Mesendoderm (in vitro differentiated cells): ENCODE data around the gene SLC38A6.
"Not testable (repeated sequence)": the region's sequence is repeated elsewhere in the genome, so short reads cannot be mapped to it uniquely, and the experiment has no call there.

ENCODE experiments used
- DNase-seq: peaks from one replicate; pipeline ENCODE4 v3.0.0; 2013
- H2AK5ac ChIP-seq: 2 replicates; pipeline ENCODE4 v1.6.1; 2013; ENCODE audit warnings: low read length, inconsistent platforms
- H2BK120ac ChIP-seq: 2 replicates; pipeline ENCODE4 v1.6.1; 2013; ENCODE audit warnings: low read depth, mild to moderate bottlenecking, low read length, moderate library complexity, mixed read lengths
- H2BK15ac ChIP-seq: replicated peaks from 2 replicates; pipeline ENCODE4 v1.6.1; 2013; ENCODE audit warnings: low read depth, mild to moderate bottlenecking, moderate library complexity
- H2BK5ac ChIP-seq: 2 replicates; pipeline ENCODE4 v1.6.1; 2013; ENCODE audit warnings: low read length, inconsistent platforms
- H3K18ac ChIP-seq: 2 replicates; pipeline ENCODE4 v1.6.1; 2013; ENCODE audit warnings: mild to moderate bottlenecking, low read length, mixed read lengths
- H3K23ac ChIP-seq: one replicate; pipeline ENCODE4 v1.6.1; 2013; ENCODE audit warnings: low read length
- H3K27ac ChIP-seq: 2 replicates; pipeline ENCODE4 v1.5.1; 2013; ENCODE audit warnings: low read depth, mild to moderate bottlenecking, inconsistent platforms, low read length, moderate library complexity
- H3K27me3 ChIP-seq: 2 replicates; pipeline ENCODE4 v1.6.1; 2013; ENCODE audit warnings: low read length, control low read depth, mild to moderate bottlenecking, inconsistent platforms; ENCODE audit not compliant: insufficient read depth, poor library complexity
- H3K36me3 ChIP-seq: 2 replicates; pipeline ENCODE4 v1.6.1; 2013; ENCODE audit warnings: low read length, inconsistent platforms; ENCODE audit not compliant: control insufficient read depth, insufficient read depth
- H3K4ac ChIP-seq: one replicate; pipeline ENCODE4 v1.6.1; 2013; ENCODE audit warnings: low read depth, mild to moderate bottlenecking, low read length, moderate library complexity
- H3K4me1 ChIP-seq: 2 replicates; pipeline ENCODE4 v1.6.1; 2013; ENCODE audit warnings: low read depth, low read length, inconsistent platforms; ENCODE audit not compliant: control insufficient read depth
- H3K4me2 ChIP-seq: 2 replicates; pipeline ENCODE4 v1.6.1; 2013; ENCODE audit warnings: low read length
- H3K4me3 ChIP-seq: 2 replicates; pipeline ENCODE4 v1.5.1; 2013; ENCODE audit warnings: mild to moderate bottlenecking, low read length
- H3K56ac ChIP-seq: one replicate; pipeline ENCODE4 v1.6.1; 2013; ENCODE audit warnings: low read length
- H3K79me1 ChIP-seq: 2 replicates; pipeline ENCODE4 v1.6.1; 2013; ENCODE audit warnings: low read length, inconsistent platforms
- H3K79me2 ChIP-seq: 2 replicates; pipeline ENCODE4 v1.6.1; 2013; ENCODE audit warnings: mild to moderate bottlenecking, low read length; ENCODE audit not compliant: control insufficient read depth, insufficient read depth
- H3K9ac ChIP-seq: 2 replicates; pipeline ENCODE4 v1.6.1; 2013; ENCODE audit warnings: low read length, inconsistent platforms
- H4K5ac ChIP-seq: one replicate; pipeline ENCODE4 v1.6.1; 2013; ENCODE audit warnings: low read length
- H4K8ac ChIP-seq: one replicate; pipeline ENCODE4 v1.6.1; 2013; ENCODE audit warnings: low read depth, mild to moderate bottlenecking, control low read depth, low read length, moderate library complexity
- WGBS: extraction: QIAGEN DNeasy Blood & Tissue Kit; methylation state at CpG from one replicate; pipeline ENCODE4 v1.1.7; 2013; ENCODE audit warnings: low lambda C conversion rate, missing lambda C conversion rate; ENCODE audit not compliant: insufficient coverage; ENCODE audit errors: extremely low coverage; 5-methylcytosine and 5-hydroxymethylcytosine counted together

Gene SLC38A6

GRCh38 chr14:61090432-61091216 lies 109.6 kb downstream of the SLC38A6 start:
- Histone ChIP-seq H3K4ac (no peak overlapping the region), H2BK15ac (no peak overlapping the region), H2AK5ac (no peak overlapping the region), H3K23ac (no peak overlapping the region), H3K56ac (no peak overlapping the region), H3K79me1 (no peaks in the 10 kb centered on the region), H3K4me3 (no peak overlapping the region), H2BK120ac (no peak overlapping the region), H3K18ac (no peak overlapping the region), H3K27ac (no peak overlapping the region), H3K9ac (no peak overlapping the region), H3K79me2 (no peaks in the 10 kb centered on the region), H3K4me2 (no peak overlapping the region), H4K5ac (no peak overlapping the region), H3K36me3 (no peaks in the 10 kb centered on the region), H3K27me3 (no peaks in the 10 kb centered on the region), H2BK5ac (no peak overlapping the region), H4K8ac (no peak overlapping the region), H3K4me1 (no peaks in the 10 kb centered on the region)
- WGBS, result no CpG with 5 or more reads among the region's 7 CpGs
- DNase-seq, result peak; percentile 10

GRCh38 chr14:61091657-61092273 lies 110.7 kb downstream of the SLC38A6 start:
- Histone ChIP-seq H3K4me2 (no peak overlapping the region), H3K79me2 (no peaks in the 10 kb centered on the region), H3K4me3 (no peak overlapping the region), H2BK5ac (no peak overlapping the region), H3K4ac (no peak overlapping the region), H3K18ac (no peak overlapping the region), H2AK5ac (no peak overlapping the region), H2BK120ac (no peak overlapping the region), H3K79me1 (no peaks in the 10 kb centered on the region), H3K9ac (no peak overlapping the region), H3K56ac (no peak overlapping the region), H3K27ac (no peak overlapping the region), H3K27me3 (no peaks in the 10 kb centered on the region), H3K4me1 (no peaks in the 10 kb centered on the region), H3K23ac (no peak overlapping the region), H4K5ac (no peak overlapping the region), H4K8ac (no peak overlapping the region), H2BK15ac (no peak overlapping the region), H3K36me3 (no peaks in the 10 kb centered on the region)
- DNase-seq, result no peak
- WGBS, result no CpG with 5 or more reads among the region's 2 CpGs

- not testable (repeated sequence) for H4K8ac ChIP-seq, H3K27ac ChIP-seq, H3K56ac ChIP-seq, H3K4me3 ChIP-seq, H2BK120ac ChIP-seq, H3K9ac ChIP-seq, H3K36me3 ChIP-seq, H2AK5ac ChIP-seq, H2BK15ac ChIP-seq, H3K79me2 ChIP-seq, H4K5ac ChIP-seq, H3K4ac ChIP-seq, H3K79me1 ChIP-seq, H3K18ac ChIP-seq, DNase-seq, H2BK5ac ChIP-seq, H3K27me3 ChIP-seq, H3K23ac ChIP-seq, H3K4me2 ChIP-seq
- H3K4me1 ChIP-seq, result peaks cover 10% of the 10 kb centered on the region
- WGBS, result no CpG with 5 or more reads among the region's 15 CpGs
Measured at GRCh38 chr14:61098096-61098495, 117.1 kb downstream of the SLC38A6 start.

- Histone ChIP-seq H3K4ac (no peak overlapping the region), H3K18ac (no peak overlapping the region), H3K23ac (no peak overlapping the region), H3K27me3 (no peaks in the 10 kb centered on the region), H3K56ac (no peak overlapping the region), H3K36me3 (no peaks in the 10 kb centered on the region), H3K4me1 (peaks cover 13% of the 10 kb centered on the region), H3K27ac (no peak overlapping the region), H3K79me2 (no peaks in the 10 kb centered on the region), H2BK5ac (no peak overlapping the region), H2AK5ac (no peak overlapping the region), H2BK15ac (no peak overlapping the region), H3K4me3 (no peak overlapping the region), H3K9ac (no peak overlapping the region), H3K79me1 (no peaks in the 10 kb centered on the region), H3K4me2 (no peak overlapping the region), H4K5ac (no peak overlapping the region), H4K8ac (no peak overlapping the region), H2BK120ac (no peak overlapping the region)
- no peak for DNase-seq
Measured at GRCh38 chr14:61098721-61099120, 117.7 kb downstream of the SLC38A6 start.

- WGBS, result no CpG with 5 or more reads among the region's 4 CpGs
- no peaks in the 10 kb centered on the region for H3K79me2 ChIP-seq
Measured at GRCh38 chr14:61099216-61099835, 118.3 kb downstream of the SLC38A6 start.

More at GRCh38 chr14:61099216-61099835, 118.3 kb downstream of the SLC38A6 start:
- H3K27ac ChIP-seq, result no peak overlapping the region
- H4K8ac ChIP-seq, result no peak overlapping the region
- no peak overlapping the region for H2AK5ac ChIP-seq
- no peaks in the 10 kb centered on the region for H3K27me3 ChIP-seq
- no peak overlapping the region for H3K9ac ChIP-seq
- H3K36me3 ChIP-seq, result no peaks in the 10 kb centered on the region
- no peaks in the 10 kb centered on the region for H3K79me1 ChIP-seq
- H3K4ac ChIP-seq, result no peak overlapping the region
- no peak overlapping the region for H3K23ac ChIP-seq
- peaks cover 18% of the 10 kb centered on the region for H3K4me1 ChIP-seq
- no peak overlapping the region for H2BK15ac ChIP-seq
- H2BK5ac ChIP-seq, result no peak overlapping the region
- H3K4me2 ChIP-seq, result no peak overlapping the region
- H3K4me3 ChIP-seq, result no peak overlapping the region
- H3K56ac ChIP-seq, result no peak overlapping the region
- H4K5ac ChIP-seq, result no peak overlapping the region
- no peak for DNase-seq
- no peak overlapping the region for H2BK120ac ChIP-seq
- H3K18ac ChIP-seq, result no peak overlapping the region
